H9 (cell line): ENCODE data around the gene NEK8. TPM values are rescaled to one million over a fixed set of nuclear protein-coding genes. Genes with fewer than 3 reads are reported as not detected.
"Not testable (repeated sequence)": the region's sequence is repeated elsewhere in the genome, so short reads cannot be mapped to it uniquely, and the experiment has no call there.

ENCODE experiments used
- DNase-seq: peaks from one replicate; pipeline ENCODE4 v3.0.0-alpha.2; 2017
- H2AFZ ChIP-seq: one replicate; pipeline ENCODE4 v1.6.1; 2013; ENCODE audit warnings: mild to moderate bottlenecking, low read length, control low read depth, moderate library complexity
- H2AK5ac ChIP-seq: 2 replicates; pipeline ENCODE4 v1.6.1; 2013; ENCODE audit warnings: low read length, control low read depth, mixed read lengths; ENCODE audit not compliant: insufficient read length
- H2BK120ac ChIP-seq: one replicate; pipeline ENCODE4 v1.6.1; 2013; ENCODE audit warnings: low read depth, mild to moderate bottlenecking, low read length, control low read depth, inconsistent platforms; ENCODE audit not compliant: poor library complexity, severe bottlenecking
- H2BK12ac ChIP-seq: 2 replicates; pipeline ENCODE4 v1.6.1; 2013; ENCODE audit warnings: low read length, control low read depth, mixed read lengths, low read depth; ENCODE audit not compliant: insufficient read length
- H2BK15ac ChIP-seq: 2 replicates; pipeline ENCODE4 v1.6.1; 2013; ENCODE audit warnings: low read depth, low read length, control low read depth
- H2BK20ac ChIP-seq: one replicate; pipeline ENCODE4 v1.6.1; 2013; ENCODE audit warnings: low read depth, mild to moderate bottlenecking, low read length, control low read depth, inconsistent platforms; ENCODE audit not compliant: poor library complexity, severe bottlenecking
- H2BK5ac ChIP-seq: 2 replicates; pipeline ENCODE4 v1.6.1; 2013; ENCODE audit warnings: low read length, control low read depth, mixed read lengths; ENCODE audit not compliant: insufficient read length
- H3K14ac ChIP-seq: 2 replicates; pipeline ENCODE4 v1.6.1; 2013; ENCODE audit warnings: low read length, control low read depth; ENCODE audit not compliant: insufficient read depth
- H3K18ac ChIP-seq: 2 replicates; pipeline ENCODE4 v1.6.1; 2013; ENCODE audit warnings: low read depth, mild to moderate bottlenecking, mixed read lengths, low read length, control low read depth; ENCODE audit not compliant: insufficient read length
- H3K23ac ChIP-seq: 2 replicates; pipeline ENCODE4 v1.6.1; 2013; ENCODE audit warnings: low read length, control low read depth, mixed read lengths, low read depth; ENCODE audit not compliant: insufficient read length
- H3K23me2 ChIP-seq: 2 replicates; pipeline ENCODE4 v1.6.1; 2013; ENCODE audit warnings: low read depth, mild to moderate bottlenecking, mixed read lengths, low read length, control low read depth; ENCODE audit not compliant: insufficient read length, poor library complexity, severe bottlenecking
- H3K27ac ChIP-seq: 2 replicates; pipeline ENCODE4 v1.5.1; 2013; ENCODE audit warnings: low read length, control low read depth, mixed read lengths, low read depth; ENCODE audit not compliant: insufficient read length
- H3K27me3 ChIP-seq: 2 replicates; pipeline ENCODE4 v1.6.1; 2013; ENCODE audit warnings: low read length, control low read depth, inconsistent platforms; ENCODE audit not compliant: insufficient read depth
- H3K4ac ChIP-seq: 2 replicates; pipeline ENCODE4 v1.6.1; 2013; ENCODE audit warnings: low read depth, mild to moderate bottlenecking, control low read depth, inconsistent platforms, low read length, moderate library complexity
- H3K4me1 ChIP-seq: 2 replicates; pipeline ENCODE4 v1.6.1; 2013; ENCODE audit warnings: low read length, control low read depth, inconsistent platforms; ENCODE audit not compliant: insufficient read depth
- H3K4me2 ChIP-seq: 2 replicates; pipeline ENCODE4 v1.6.1; 2013; ENCODE audit warnings: low read length, control low read depth, mixed read lengths; ENCODE audit not compliant: insufficient read length, insufficient read depth
- H3K56ac ChIP-seq: 2 replicates; pipeline ENCODE4 v1.6.1; 2013; ENCODE audit warnings: low read depth, mild to moderate bottlenecking, mixed read lengths, low read length, control low read depth; ENCODE audit not compliant: insufficient read length
- H3K79me1 ChIP-seq: 2 replicates; pipeline ENCODE4 v1.6.1; 2013; ENCODE audit warnings: low read depth, mild to moderate bottlenecking, moderate library complexity, low read length, control low read depth, inconsistent platforms; ENCODE audit not compliant: insufficient read depth, poor library complexity, severe bottlenecking
- H3K79me2 ChIP-seq: 2 replicates; pipeline ENCODE4 v1.6.1; 2013; ENCODE audit warnings: low read length, control low read depth, inconsistent platforms; ENCODE audit not compliant: insufficient read depth
- H3K9ac ChIP-seq: 2 replicates; pipeline ENCODE4 v1.6.1; 2013; ENCODE audit warnings: low read length, control low read depth, mixed read lengths; ENCODE audit not compliant: insufficient read length; ENCODE audit errors: extremely low read depth
- H3K9me3 ChIP-seq: one replicate; pipeline ENCODE4 v1.6.1; 2013; ENCODE audit warnings: low read depth, low read length, inconsistent platforms; ENCODE audit not compliant: control insufficient read depth
- H3T11ph ChIP-seq: one replicate; pipeline ENCODE4 v1.6.1; 2013; ENCODE audit warnings: mild to moderate bottlenecking, low read length, control low read depth, inconsistent platforms
- H4K20me1 ChIP-seq: one replicate; pipeline ENCODE4 v1.6.1; 2013; ENCODE audit not compliant: control insufficient read depth, insufficient read length, insufficient read depth
- H4K5ac ChIP-seq: 2 replicates; pipeline ENCODE4 v1.6.1; 2013; ENCODE audit warnings: low read depth, mild to moderate bottlenecking, mixed read lengths, low read length, control low read depth; ENCODE audit not compliant: insufficient read length
- H4K8ac ChIP-seq: replicated peaks from 2 replicates; pipeline ENCODE4 v1.6.1; 2013; ENCODE audit warnings: low read length, control low read depth, mixed read lengths, low read depth; ENCODE audit not compliant: insufficient read length
- H4K91ac ChIP-seq: 2 replicates; pipeline ENCODE4 v1.6.1; 2013; ENCODE audit warnings: low read depth, mild to moderate bottlenecking, moderate library complexity, mixed read lengths, low read length, control low read depth; ENCODE audit not compliant: insufficient read length
- H3K27ac Mint-ChIP-seq, 3 experiments: 2 replicates in 2 of 3; 3 replicates in 1 of 3; pipeline ENCODE4 v1.8.0; 2020 to 2021; ENCODE audit warnings: mixed read lengths in 3 of 3, mild to moderate bottlenecking in 1 of 3, moderate library complexity in 1 of 3
- H3K27me3 Mint-ChIP-seq: 2 replicates; pipeline ENCODE4 v1.8.0; 2021; ENCODE audit warnings: low read depth, mild to moderate bottlenecking, moderate library complexity, mixed read lengths
- H3K36me3 Mint-ChIP-seq, 3 experiments: 2 replicates in 2 of 3; 3 replicates in 1 of 3; pipeline ENCODE4 v1.8.0; 2020 to 2021; ENCODE audit warnings: low read depth in 3 of 3, mixed read lengths in 3 of 3; ENCODE audit not compliant: insufficient read depth in 1 of 3
- H3K4me1 Mint-ChIP-seq, 2 experiments: 2 replicates each; pipeline ENCODE4 v1.8.0; 2020; ENCODE audit warnings: mixed read lengths in 2 of 2
- H3K4me3 Mint-ChIP-seq, 2 experiments: 2 replicates in 1 of 2; 3 replicates in 1 of 2; pipeline ENCODE4 v1.8.0; 2020 to 2021; ENCODE audit warnings: mild to moderate bottlenecking in 2 of 2, mixed read lengths in 2 of 2, moderate library complexity in 1 of 2
- H3K9me3 Mint-ChIP-seq, 2 experiments: 2 replicates in 1 of 2; 3 replicates in 1 of 2; pipeline ENCODE4 v1.8.0; 2020; ENCODE audit warnings: mild to moderate bottlenecking in 2 of 2, mixed read lengths in 2 of 2, moderate library complexity in 1 of 2
- CTCF ChIP-seq: fragments of 200-600 bp; sonication (generic); conservative IDR thresholded peaks from 3 replicates; pipeline ENCODE4 v1.8.0; 2021; ENCODE audit warnings: antibody characterized with exemption, mild to moderate bottlenecking
- WGBS: extraction: QIAGEN DNeasy Blood & Tissue Kit; methylation state at CpG from one replicate; pipeline ENCODE4 v1.1.7; 2013; ENCODE audit warnings: missing lambda C conversion rate, low lambda C conversion rate, mixed read lengths; ENCODE audit not compliant: insufficient read length; ENCODE audit errors: extremely low coverage; 5-methylcytosine and 5-hydroxymethylcytosine counted together
- total RNA-seq: library from RNA; stranded (reverse); gene quantifications from 2 replicates; pipeline ENCODE4 v1.2.1, GENCODE V29; 2021

The NEK8 gene
- total RNA-seq, 1 experiment from 2014 or later = 18.8 TPM

- Histone ChIP-seq H3K79me2 (peaks cover 24% of the 10 kb centered on the region; the same call in 1 of the 2 replicates), H3K56ac (no peak overlapping the region), H2BK20ac (no peak overlapping the region), H4K20me1 (no peaks in the 10 kb centered on the region), H3K4ac (no peak overlapping the region), H3K23ac (no peak overlapping the region), H4K8ac (no peak overlapping the region), H2AK5ac (no peak overlapping the region), H3K14ac (peak overlapping the region; percentile 96), H3K79me1 (peaks cover 6% of the 10 kb centered on the region), H3K27ac (peak overlapping the region; percentile 21), H3K23me2 (peaks cover 33% of the 10 kb centered on the region), H2BK120ac (no peak overlapping the region), H3K27me3 (no peaks in the 10 kb centered on the region), H3K18ac (peak overlapping the region; percentile 89), H2BK12ac (no peak overlapping the region), H3K4me2 (peak overlapping the region; percentile 90), H4K5ac (no peak overlapping the region), H2BK5ac (peak overlapping the region; percentile 4), H3K4me1 (0 out of 2 replicates have a peak, but pooled peaks cover 10% of the 10 kb centered on the region), H2BK15ac (no peak overlapping the region), H4K91ac (no peak overlapping the region), H3K9ac (peak overlapping the region; percentile 96), H3K9me3 (no peaks in the 10 kb centered on the region), H3T11ph (no peak overlapping the region), H2AFZ (no peak overlapping the region)
- peak; percentile 43 for TF ChIP-seq CTCF
- Mint-ChIP-seq H3K4me1 (peaks cover 48 to 74% of the 10 kb centered on the region in 2 experiments), H3K9me3 (no peaks in the 10 kb centered on the region; a peak in 2 of 5 replicates), H3K27me3 (no peaks in the 10 kb centered on the region), H3K36me3 (peaks cover 50 to 65% (median 55%) of the 10 kb centered on the region in 3 experiments), H3K4me3 (peak overlapping the region; percentile 99), H3K27ac (peak overlapping the region; percentile 99 to 100 (median 100))
- DNase-seq = no peak
- no CpG with 5 or more reads among the region's 30 CpGs for WGBS
These were observed 8.2 kb upstream of the NEK8 start for GRCh38 chr17:28720247-28720996.

GRCh38 chr17:28720997-28721329, 7.6 kb upstream of the NEK8 start:
- H2AK5ac ChIP-seq, H3T11ph ChIP-seq, H3K79me1 ChIP-seq, H3K27ac ChIP-seq, H3K27me3 Mint-ChIP-seq, H3K4me1 ChIP-seq, H4K8ac ChIP-seq, H3K18ac ChIP-seq, H3K56ac ChIP-seq, H3K9me3 Mint-ChIP-seq, H3K4ac ChIP-seq, H2BK20ac ChIP-seq, H2AFZ ChIP-seq, H3K27me3 ChIP-seq, H2BK12ac ChIP-seq, H4K5ac ChIP-seq, H2BK5ac ChIP-seq, H2BK15ac ChIP-seq, DNase-seq, H3K9me3 ChIP-seq, H4K91ac ChIP-seq, H3K23ac ChIP-seq, H3K14ac ChIP-seq, H2BK120ac ChIP-seq, H4K20me1 ChIP-seq: not testable (repeated sequence)
- H3K4me1 Mint-ChIP-seq = peaks cover 45 to 69% of the 10 kb centered on the region in 2 experiments
- Histone ChIP-seq H3K79me2 (peaks cover 24% of the 10 kb centered on the region; the same call in 1 of the 2 replicates), H3K9ac (peak overlapping the region; percentile 84), H3K4me2 (peak overlapping the region; percentile 90), H3K23me2 (peaks cover 36% of the 10 kb centered on the region)
- no CpG with 5 or more reads among the region's 19 CpGs for WGBS
- H3K4me3 Mint-ChIP-seq = peak overlapping the region; percentile 99
- H3K27ac Mint-ChIP-seq = peak overlapping the region; percentile 99 to 100 (median 100); a peak in 5 of 7 replicates
- peaks cover 45 to 60% (median 50%) of the 10 kb centered on the region in 3 experiments for H3K36me3 Mint-ChIP-seq
